IMR-90 (cell line): ENCODE measurements around the gene PIP4K2B. TPM values are rescaled to one million over a fixed set of nuclear protein-coding genes. Genes with fewer than 3 reads are reported as not detected.

Experiments
- ATAC-seq: fragments of 200-7000 bp; cut with Tn5 transposase; 2 replicates; pipeline ENCODE4 v1.9.1; 2020; ENCODE audit warnings: low read depth, mild to moderate bottlenecking, moderate library complexity
- BruUV-seq: library from RNA; stranded (reverse); fragments of 400-500 nt; replicated peaks from 2 replicates; lab custom pipeline; 2021; lab: Mats Ljungman, UMichigan
- CTCF ChIA-PET: fragments of 300-600 bp; formaldehyde crosslinking; extraction: SDS; loops from one replicate; lab custom pipeline; 2021; ENCODE audit warnings: antibody characterized with exemption; lab: Yijun Ruan, JAX
- POLR2A ChIA-PET: fragments of 300-600 bp; sonication (Branson Sonifier 250); formaldehyde crosslinking; loops from one replicate; lab custom pipeline; 2022; ENCODE audit warnings: antibody characterized with exemption; ENCODE audit not compliant: unreplicated experiment; lab: Charles Lee
- DNase-seq: peaks from one replicate; pipeline ENCODE4 v3.0.0; 2013
- H2AFZ ChIP-seq: replicated peaks from 2 replicates; pipeline ENCODE3; 2013; ENCODE audit warnings: low read length, mild to moderate bottlenecking; ENCODE audit not compliant: poor library complexity
- H2AK5ac ChIP-seq: 2 replicates; pipeline ENCODE4 v1.6.1; 2013; ENCODE audit warnings: low read depth, low read length, inconsistent platforms
- H2AK9ac ChIP-seq: replicated peaks from 2 replicates; pipeline ENCODE3; 2013; ENCODE audit warnings: mild to moderate bottlenecking, low read depth, low read length, moderate library complexity; ENCODE audit not compliant: poor library complexity
- H2BK120ac ChIP-seq: 2 replicates; pipeline ENCODE4 v1.6.1; 2013; ENCODE audit warnings: low read depth, low read length, inconsistent platforms
- H2BK15ac ChIP-seq: 3 replicates; pipeline ENCODE4 v1.6.1; 2013; ENCODE audit warnings: low read depth, low read length, inconsistent platforms
- H2BK20ac ChIP-seq: 2 replicates; pipeline ENCODE4 v1.6.1; 2013; ENCODE audit warnings: low read depth, mild to moderate bottlenecking, inconsistent platforms, low read length, moderate library complexity
- H2BK5ac ChIP-seq: 2 replicates; pipeline ENCODE4 v1.6.1; 2013; ENCODE audit warnings: mild to moderate bottlenecking, low read depth, low read length, inconsistent platforms; ENCODE audit not compliant: poor library complexity, severe bottlenecking
- H3K14ac ChIP-seq: replicated peaks from 2 replicates; pipeline ENCODE4 v1.6.1; 2013; ENCODE audit warnings: low read depth, low read length, inconsistent platforms
- H3K18ac ChIP-seq: 2 replicates; pipeline ENCODE4 v1.6.1; 2013; ENCODE audit warnings: low read depth, low read length, control low read depth
- H3K23ac ChIP-seq: 2 replicates; pipeline ENCODE4 v1.6.1; 2013; ENCODE audit warnings: low read depth, low read length, inconsistent platforms
- H3K27ac ChIP-seq: 2 replicates; pipeline ENCODE4 v1.5.1; 2013; ENCODE audit warnings: mild to moderate bottlenecking, control low read depth, low read length; ENCODE audit not compliant: insufficient read depth
- H3K27me3 ChIP-seq: 2 replicates; pipeline ENCODE4 v1.6.1; 2013; ENCODE audit warnings: low read length; ENCODE audit not compliant: control insufficient read depth, insufficient read depth
- H3K36me3 ChIP-seq: 2 replicates; pipeline ENCODE4 v1.6.1; 2013; ENCODE audit warnings: low read length, mixed read lengths; ENCODE audit not compliant: control insufficient read depth, insufficient read depth
- H3K4ac ChIP-seq: 2 replicates; pipeline ENCODE4 v1.6.1; 2013; ENCODE audit warnings: low read depth, low read length, inconsistent platforms
- H3K4me1 ChIP-seq: 2 replicates; pipeline ENCODE4 v1.6.1; 2013; ENCODE audit warnings: low read length, mixed read lengths; ENCODE audit not compliant: control insufficient read depth, insufficient read depth
- H3K4me2 ChIP-seq: 2 replicates; pipeline ENCODE4 v1.6.1; 2013; ENCODE audit warnings: low read depth, mild to moderate bottlenecking, control low read depth, low read length, moderate library complexity
- H3K4me3 ChIP-seq: 2 replicates; pipeline ENCODE4 v1.5.1; 2013; ENCODE audit warnings: low read depth, mild to moderate bottlenecking, control low read depth, low read length, moderate library complexity; ENCODE audit not compliant: insufficient read depth
- H3K56ac ChIP-seq: 2 replicates; pipeline ENCODE4 v1.6.1; 2013; ENCODE audit warnings: low read length, inconsistent platforms; ENCODE audit not compliant: insufficient read depth; ENCODE audit errors: extremely low read depth
- H3K79me1 ChIP-seq, 2 experiments: 2 replicates each; pipeline ENCODE4 v1.6.1; 2013; ENCODE audit warnings: low read length in 2 of 2, inconsistent platforms in 1 of 2, low read depth in 1 of 2
- H3K9ac ChIP-seq: 2 replicates; pipeline ENCODE4 v1.6.1; 2013; ENCODE audit warnings: low read depth, low read length, control low read depth
- H3K9me1 ChIP-seq: 2 replicates; pipeline ENCODE4 v1.6.1; 2013; ENCODE audit warnings: low read length, inconsistent platforms; ENCODE audit not compliant: insufficient read depth
- H3K9me3 ChIP-seq: 2 replicates; pipeline ENCODE4 v1.6.1; 2013; ENCODE audit warnings: low read length; ENCODE audit not compliant: control insufficient read depth, insufficient read depth
- H4K20me1 ChIP-seq: 2 replicates; pipeline ENCODE4 v1.6.1; 2013; ENCODE audit warnings: low read length, inconsistent platforms; ENCODE audit not compliant: insufficient read depth
- H4K5ac ChIP-seq: 2 replicates; pipeline ENCODE4 v1.6.1; 2013; ENCODE audit warnings: mild to moderate bottlenecking, low read depth, low read length, control low read depth
- H4K8ac ChIP-seq, 2 experiments: 2 replicates each; pipeline ENCODE4 v1.6.1; 2013; ENCODE audit warnings: low read depth in 2 of 2, low read length in 2 of 2, control low read depth in 1 of 2, inconsistent platforms in 1 of 2
- H4K91ac ChIP-seq: 2 replicates; pipeline ENCODE4 v1.6.1; 2013; ENCODE audit warnings: low read depth, low read length, inconsistent platforms; ENCODE audit not compliant: insufficient read depth
- BHLHE40 ChIP-seq: fragments of 150-350 bp; IDR thresholded peaks from 2 replicates; pipeline ENCODE4 v1.6.1; 2016; ENCODE audit warnings: mild to moderate bottlenecking, low read depth, low read length
- CEBPB ChIP-seq: IDR thresholded peaks from 2 replicates; pipeline ENCODE4 v1.6.1; 2012; ENCODE audit warnings: low read depth, low read length, improper control_type of control experiment
- CHD1 ChIP-seq: IDR thresholded peaks from 2 replicates; pipeline ENCODE4 v1.6.1; 2012; ENCODE audit warnings: low read depth, low read length, improper control_type of control experiment
- CTCF ChIP-seq: conservative IDR thresholded peaks from 2 replicates; pipeline ENCODE4 v1.5.1; 2012; ENCODE audit warnings: mild to moderate bottlenecking, low read depth, low read length, improper control_type of control experiment
- ELK1 ChIP-seq: fragments of 150-350 bp; IDR thresholded peaks from 2 replicates; pipeline ENCODE4 v1.6.1; 2016; ENCODE audit warnings: low read depth, mild to moderate bottlenecking, low read length, moderate library complexity, borderline replicate concordance
- FOS ChIP-seq: fragments of 150-350 bp; IDR thresholded peaks from 2 replicates; pipeline ENCODE4 v1.6.1; 2016; ENCODE audit warnings: low read depth, low read length
- MAFK ChIP-seq: IDR thresholded peaks from 2 replicates; pipeline ENCODE4 v1.6.1; 2012; ENCODE audit warnings: low read depth, low read length, improper control_type of control experiment
- MAZ ChIP-seq: IDR thresholded peaks from 2 replicates; pipeline ENCODE4 v1.6.1; 2012; ENCODE audit warnings: low read depth, mild to moderate bottlenecking, low read length, improper control_type of control experiment, moderate library complexity, borderline replicate concordance
- MXI1 ChIP-seq: IDR thresholded peaks from 2 replicates; pipeline ENCODE4 v1.6.1; 2012; ENCODE audit warnings: low read depth, mild to moderate bottlenecking, low read length, moderate library complexity, borderline replicate concordance
- NFE2L2 ChIP-seq: fragments of 150-350 bp; IDR thresholded peaks from 2 replicates; pipeline ENCODE4 v1.6.1; 2016; ENCODE audit warnings: low read depth, mild to moderate bottlenecking, low read length
- POLR2A ChIP-seq: IDR thresholded peaks from 2 replicates; pipeline ENCODE4 v1.6.1; 2012; ENCODE audit warnings: mild to moderate bottlenecking, low read depth, low read length
- RAD21 ChIP-seq: IDR thresholded peaks from 2 replicates; pipeline ENCODE4 v1.6.1; 2012; ENCODE audit warnings: low read length, improper control_type of control experiment
- RCOR1 ChIP-seq: IDR thresholded peaks from 2 replicates; pipeline ENCODE4 v1.6.1; 2012; ENCODE audit warnings: mild to moderate bottlenecking, low read length, improper control_type of control experiment; ENCODE audit not compliant: insufficient replicate concordance
- RFX5 ChIP-seq: IDR thresholded peaks from 2 replicates; pipeline ENCODE4 v1.8.0; 2012; ENCODE audit warnings: low read depth, mild to moderate bottlenecking, low read length, moderate library complexity
- SMC3 ChIP-seq: fragments of 150-350 bp; IDR thresholded peaks from 2 replicates; pipeline ENCODE4 v1.6.1; 2016; ENCODE audit warnings: low read depth, mild to moderate bottlenecking, antibody characterized with exemption, low read length, moderate library complexity
- whole genome bisulfite sequencing, 2 experiments: methylation state at CpG; one replicate each; pipeline versions ENCODE4 v1.1.5 to v1.1.7; 2013; ENCODE audit warnings: missing lambda C conversion rate in 2 of 2; ENCODE audit not compliant: insufficient read length in 1 of 2; ENCODE audit errors: extremely low coverage in 2 of 2; 5-methylcytosine and 5-hydroxymethylcytosine counted together
- dilution Hi-C: fragments of 300-500 bp; cut with HindIII; formaldehyde crosslinking; loops from one replicate; pipeline ENCODE4 v1.14.3; 2018; ENCODE audit warnings: low sequenced_read_pairs; ENCODE audit not compliant: unreplicated experiment
- in situ Hi-C: fragments of 300-500 bp; cut with MboI; formaldehyde crosslinking; loops from 3 replicates; pipeline ENCODE4 v1.14.3; 2019; ENCODE audit warnings: low sequenced_read_pairs, inconsistent platforms, mixed read lengths
- intact Hi-C: fragments of 100-400 bp; cut with micrococcal nuclease; formaldehyde crosslinking; loops from 2 replicates; pipeline ENCODE4 v1.10.0; 2022
- polyA plus RNA-seq, 3 experiments: library from polyadenylated mRNA; depleted of rRNA; stranded (reverse); fragments of >200 nt; gene quantifications; 2 replicates each; pipeline ENCODE4 v1.2.3, GENCODE V29; 2012; ENCODE audit warnings: low replicate concordance in 1 of 3
- total RNA-seq: library from RNA; depleted of rRNA; stranded (reverse); fragments of >200 nt; gene quantifications from 2 replicates; pipeline ENCODE4 v1.2.3, GENCODE V29; 2012
- TF ChIP-seq, protein P1 (sequence below): fragments of 150-350 bp; IDR thresholded peaks from 2 replicates; pipeline ENCODE4 v1.6.1; 2017; ENCODE audit warnings: mild to moderate bottlenecking, antibody characterized with exemption, low read length, low read depth

PIP4K2B gene
- total and polyA plus RNA-seq, 2 of the 4 experiments (the other 2 are of a cell fraction), result 40.0 to 40.2 TPM

DNA sequence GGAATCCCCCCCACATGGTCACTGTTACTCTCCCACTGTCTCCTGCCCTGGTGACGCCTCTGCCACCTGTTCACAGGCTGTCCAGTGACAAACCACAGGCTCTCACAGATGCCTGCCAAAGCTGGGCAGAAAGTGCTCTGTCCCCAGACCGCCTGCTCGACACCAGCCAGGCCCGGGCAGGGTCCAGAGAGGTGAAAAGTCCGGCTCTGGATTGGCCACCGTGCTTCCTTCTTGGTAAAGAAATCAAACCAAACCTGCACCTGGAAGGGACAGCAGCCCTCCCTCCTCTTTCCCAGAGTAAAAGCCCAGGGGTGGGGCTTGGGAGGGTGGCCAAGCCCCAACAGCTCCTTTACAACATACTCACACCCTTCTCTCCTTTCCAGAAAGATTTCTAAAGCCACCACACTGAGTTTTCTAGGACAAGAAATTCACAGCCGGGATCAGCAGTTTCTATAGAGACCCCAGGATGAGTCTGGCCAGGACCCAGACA, 57.4 kb downstream of the PIP4K2B start:
- H2BK15ac ChIP-seq, result no peak overlapping the region
- POLR2A ChIA-PET, result no interaction called here
- ATAC-seq (0 out of 2 replicates have a peak, but pooled peaks have one; percentile 3), DNase-seq (no peak)
- in situ Hi-C loops, result no loop called here
- CTCF ChIA-PET, result no interaction called here
- no peak overlapping the region for H3K56ac ChIP-seq
- no peak overlapping the region for H2BK5ac ChIP-seq
- BruUV-seq, result no TSS peak
- H2BK20ac ChIP-seq, result no peak overlapping the region
- H3K14ac ChIP-seq, result no peak overlapping the region
- intact Hi-C loops, result no loop called here
- H4K8ac ChIP-seq, result no peak overlapping the region
- no peak overlapping the region for H3K23ac ChIP-seq
- no peak overlapping the region for H4K5ac ChIP-seq
- no peaks in the 10 kb centered on the region for H3K27me3 ChIP-seq
- peaks cover 22% of the 10 kb centered on the region for H3K9me1 ChIP-seq
- H3K4me2 ChIP-seq, result no peak overlapping the region
- no peak overlapping the region for H2AK9ac ChIP-seq
- no peak overlapping the region for H3K4me3 ChIP-seq
- H3K4me1 ChIP-seq, result peaks cover 23% of the 10 kb centered on the region
- dilution Hi-C loops, result no loop called here
- no peak overlapping the region for H2AK5ac ChIP-seq
- TF ChIP-seq SMC3 (no peak), RCOR1 (no peak), CEBPB (no peak), FOS (no peak), NFE2L2 (no peak), RFX5 (no peak), CHD1 (no peak), BHLHE40 (no peak), MAFK (no peak), ELK1 (no peak), POLR2A (no peak), CTCF (no peak), MXI1 (no peak), RAD21 (no peak), MAZ (no peak)
- TF ChIP-seq, protein P1, sequence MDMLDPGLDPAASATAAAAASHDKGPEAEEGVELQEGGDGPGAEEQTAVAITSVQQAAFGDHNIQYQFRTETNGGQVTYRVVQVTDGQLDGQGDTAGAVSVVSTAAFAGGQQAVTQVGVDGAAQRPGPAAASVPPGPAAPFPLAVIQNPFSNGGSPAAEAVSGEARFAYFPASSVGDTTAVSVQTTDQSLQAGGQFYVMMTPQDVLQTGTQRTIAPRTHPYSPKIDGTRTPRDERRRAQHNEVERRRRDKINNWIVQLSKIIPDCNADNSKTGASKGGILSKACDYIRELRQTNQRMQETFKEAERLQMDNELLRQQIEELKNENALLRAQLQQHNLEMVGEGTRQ, result no peak
- no peak overlapping the region for H3K9ac ChIP-seq
- peaks cover 80% of the 10 kb centered on the region for H4K20me1 ChIP-seq
- no peak overlapping the region for H3K4ac ChIP-seq
- no peak overlapping the region for H3K18ac ChIP-seq
- no peak overlapping the region for H4K91ac ChIP-seq
- no peak overlapping the region for H2AFZ ChIP-seq
- peaks cover 15 to 81% of the 10 kb centered on the region in 2 experiments for H3K79me1 ChIP-seq
- H3K27ac ChIP-seq, result no peak overlapping the region
- peaks cover 26% of the 10 kb centered on the region for H3K36me3 ChIP-seq
- WGBS, 2 experiments, result 89% methylated on average over 1 of the region's 7 CpGs; no CpG with 5 or more reads in 1 of the 2 experiments
- H3K9me3 ChIP-seq, result no peaks in the 10 kb centered on the region
- no peak overlapping the region for H2BK120ac ChIP-seq
